Inferior parietal cortex (tissue), 1 donor: Measurements from ENCODE around the gene KSR1.
"Not testable (repeated sequence)": the region's sequence is repeated elsewhere in the genome, so short reads cannot be mapped to it uniquely, and the experiment has no call there.

Experiments
- DNase-seq: peaks from one replicate; pipeline ENCODE4 v3.0.0-alpha.2; 2016; ENCODE audit errors: extremely low spot score

Gene KSR1

GRCh38 chr17:27656620-27657019 is 200.4 kb downstream of the KSR1 start:
- not testable (repeated sequence) for DNase-seq

DNA sequence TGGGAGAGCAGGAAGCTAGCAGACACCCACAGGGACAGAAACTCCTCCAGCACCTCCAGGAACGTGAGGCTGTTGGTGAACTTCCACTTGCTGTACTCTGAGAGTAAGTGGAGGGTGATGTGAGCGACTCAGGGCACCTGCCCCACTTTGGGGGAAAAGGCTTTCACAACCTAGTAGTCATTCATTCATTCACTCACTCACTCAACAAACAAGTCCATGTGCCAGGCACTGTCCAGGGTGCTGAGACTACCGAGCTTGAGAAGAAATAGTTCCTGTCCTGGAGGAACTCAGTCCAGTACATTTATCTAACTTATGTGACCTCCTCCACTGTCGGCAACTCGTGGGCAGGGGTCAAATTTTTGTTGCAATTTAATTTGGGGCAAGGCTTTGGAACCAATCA is 201.4 kb downstream of the KSR1 start:
- DNase-seq, result no peak

DNA sequence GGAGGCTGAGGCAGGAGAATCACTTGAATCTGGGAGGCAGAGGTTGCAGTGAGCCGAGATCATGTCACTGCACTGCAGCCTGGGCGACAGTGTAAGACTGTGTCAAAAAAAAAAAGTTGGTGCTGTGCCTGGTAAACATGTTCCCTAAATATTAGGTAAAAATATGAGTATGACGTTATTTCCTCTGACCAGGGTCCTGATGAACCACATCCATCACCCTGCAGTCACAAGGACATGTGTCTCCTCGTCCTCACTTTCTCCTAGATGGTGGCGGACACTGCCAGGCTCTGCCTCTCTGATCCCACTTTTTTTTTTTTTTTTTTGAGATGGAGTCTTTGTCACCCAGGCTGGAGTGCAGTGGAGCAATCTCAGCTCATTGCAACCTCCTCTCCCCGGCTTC is 203.4 kb downstream of the KSR1 start:
- no peak for DNase-seq

DNA sequence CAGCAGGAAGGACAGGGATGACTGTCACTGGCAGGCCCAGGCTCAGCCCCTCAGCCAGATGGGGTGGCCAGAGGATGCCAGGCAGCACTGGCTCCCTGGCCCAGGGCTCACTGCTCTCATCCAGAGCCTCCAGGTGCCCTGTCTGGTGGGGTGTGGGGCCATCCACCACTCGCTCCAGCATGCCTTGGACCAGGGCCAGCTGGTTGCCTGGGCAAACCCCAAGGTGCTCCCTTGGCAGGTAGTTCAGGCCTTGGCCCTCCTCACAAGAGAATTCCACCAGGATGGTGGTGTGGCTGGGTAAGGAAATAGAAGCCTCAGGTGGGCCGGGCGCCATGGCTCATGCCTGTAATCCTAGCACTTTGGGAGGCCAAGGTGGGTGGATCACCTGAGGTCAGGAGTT is 204.2 kb downstream of the KSR1 start:
- no peak for DNase-seq

GRCh38 chr17:27663936-27664605 is 207.8 kb downstream of the KSR1 start:
- DNase-seq, result no peak

- DNase-seq, result no peak
Observed at GRCh38 chr17:27664606-27664965, 208.3 kb downstream of the KSR1 start.

DNA sequence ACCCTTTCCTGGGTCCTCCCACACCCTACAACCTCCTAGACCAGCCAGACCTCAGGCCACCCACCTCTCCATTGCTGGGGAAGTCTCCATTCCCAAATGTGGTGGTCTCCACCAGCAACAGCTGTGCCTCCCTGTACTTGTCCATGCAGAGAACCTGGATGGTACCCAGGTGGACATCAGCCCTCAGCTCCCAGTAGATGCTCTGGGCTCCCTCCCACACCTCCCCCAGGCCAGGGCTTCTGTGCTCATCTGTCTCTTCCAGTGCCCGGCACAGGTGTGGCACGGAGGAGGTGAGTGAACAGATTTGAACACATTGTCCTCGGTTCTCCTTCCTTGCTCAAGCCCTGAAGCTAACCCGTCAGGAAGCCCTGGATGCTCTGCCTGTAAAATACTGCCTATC is 209.3 kb downstream of the KSR1 start:
- no peak for DNase-seq

DNA sequence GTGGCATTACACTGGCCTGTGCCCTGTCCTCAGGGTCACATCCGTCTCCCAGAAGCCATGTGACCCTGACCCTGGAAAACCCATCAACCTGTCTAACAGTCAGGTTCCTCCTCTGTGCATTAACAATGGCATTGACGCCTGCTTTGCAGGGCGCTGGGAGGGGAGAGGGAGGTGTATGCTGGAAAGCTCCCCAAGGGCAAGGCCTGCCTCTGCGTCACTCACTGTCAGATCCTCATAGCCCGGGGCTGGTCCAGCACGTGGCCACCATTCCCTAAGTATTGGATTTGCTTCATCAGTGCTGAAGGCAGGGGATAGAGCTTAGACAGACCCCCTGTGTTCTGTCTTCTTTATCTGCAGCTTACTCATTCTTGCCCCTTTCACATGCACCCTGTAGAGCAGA is 210.0 kb downstream of the KSR1 start:
- DNase-seq, result not testable (repeated sequence)

DNA sequence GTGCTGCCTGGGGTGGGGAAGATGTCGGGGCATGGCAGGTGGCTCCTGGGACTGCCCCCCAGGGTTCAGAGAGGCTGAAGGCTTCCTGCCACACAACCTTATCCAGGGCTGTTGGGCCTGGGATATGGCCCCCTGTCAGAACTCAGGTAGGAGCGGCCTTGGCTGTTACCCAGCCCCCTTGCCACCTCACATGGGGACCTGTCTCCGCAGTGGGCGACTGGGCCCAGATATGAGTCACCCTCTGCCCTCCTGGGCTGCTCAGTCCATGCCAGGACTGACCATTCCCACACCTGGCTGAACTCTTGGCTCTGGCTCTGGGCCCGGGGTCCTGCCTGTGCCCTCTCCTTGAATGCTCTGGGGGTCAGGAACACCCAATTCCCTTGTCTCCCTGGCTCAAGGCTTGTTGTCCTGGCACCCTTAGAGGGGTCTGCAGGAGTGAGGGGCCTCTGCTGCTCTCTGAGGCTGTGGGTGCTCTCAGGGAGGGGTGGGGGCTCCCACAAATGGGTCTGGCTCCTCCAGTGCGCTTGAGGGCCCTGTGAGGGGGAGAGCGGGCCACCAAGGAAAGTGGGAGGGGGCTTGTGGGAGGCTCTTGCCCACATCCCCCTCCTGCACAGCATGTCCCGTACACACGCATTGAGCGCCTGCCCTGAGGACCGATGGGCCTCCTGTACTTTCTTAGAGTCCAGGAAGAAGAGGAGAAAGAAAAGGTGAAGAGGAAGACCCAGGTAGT is 210.7 kb downstream of the KSR1 start:
- no peak for DNase-seq

GRCh38 chr17:27667656-27668487 is 211.6 kb downstream of the KSR1 start:
- no peak for DNase-seq

- no peak for DNase-seq
Observed at GRCh38 chr17:27668488-27668823, 212.2 kb downstream of the KSR1 start.

- DNase-seq, result no peak
Observed at GRCh38 chr17:27669136-27669535, 212.9 kb downstream of the KSR1 start.

GRCh38 chr17:27669850-27670249 is 213.6 kb downstream of the KSR1 start:
- DNase-seq, result no peak

GRCh38 chr17:27670791-27671590 is 214.7 kb downstream of the KSR1 start:
- no peak for DNase-seq

GRCh38 chr17:27671591-27671910 is 215.3 kb downstream of the KSR1 start:
- DNase-seq, result no peak

GRCh38 chr17:27671977-27672480 is 215.8 kb downstream of the KSR1 start:
- DNase-seq, result not testable (repeated sequence)

DNA sequence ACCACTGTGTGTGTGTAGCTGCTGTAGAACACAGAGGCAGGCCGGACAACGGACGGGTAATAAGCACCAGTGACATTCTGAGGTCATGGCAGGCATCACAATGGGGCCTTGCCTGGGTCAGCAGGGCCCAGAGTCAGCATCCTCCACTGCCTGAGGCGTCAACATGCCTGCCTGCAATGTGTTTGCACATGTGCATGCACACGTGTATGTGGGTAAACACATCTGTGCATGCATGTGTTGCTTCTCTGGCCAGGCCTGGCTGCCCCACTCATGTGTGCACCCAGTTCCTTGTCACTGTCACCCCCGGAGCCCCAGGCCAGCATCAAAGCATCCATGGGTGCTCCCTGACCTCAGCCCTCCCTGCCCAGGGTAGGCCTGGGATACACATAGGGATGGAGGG is 218.1 kb downstream of the KSR1 start:
- DNase-seq, result no peak
